GM18873 (cell line): ENCODE data around the gene MYT1.

Experiments used
- ATAC-seq: cut with Tn5 transposase; IDR thresholded peaks from one replicate; pipeline ENCODE4 v1.9.1; 2021; ENCODE audit warnings: mild to moderate bottlenecking, moderate library complexity, moderate number of reproducible peaks; ENCODE audit not compliant: unreplicated experiment, low FRiP score

Gene MYT1

DNA sequence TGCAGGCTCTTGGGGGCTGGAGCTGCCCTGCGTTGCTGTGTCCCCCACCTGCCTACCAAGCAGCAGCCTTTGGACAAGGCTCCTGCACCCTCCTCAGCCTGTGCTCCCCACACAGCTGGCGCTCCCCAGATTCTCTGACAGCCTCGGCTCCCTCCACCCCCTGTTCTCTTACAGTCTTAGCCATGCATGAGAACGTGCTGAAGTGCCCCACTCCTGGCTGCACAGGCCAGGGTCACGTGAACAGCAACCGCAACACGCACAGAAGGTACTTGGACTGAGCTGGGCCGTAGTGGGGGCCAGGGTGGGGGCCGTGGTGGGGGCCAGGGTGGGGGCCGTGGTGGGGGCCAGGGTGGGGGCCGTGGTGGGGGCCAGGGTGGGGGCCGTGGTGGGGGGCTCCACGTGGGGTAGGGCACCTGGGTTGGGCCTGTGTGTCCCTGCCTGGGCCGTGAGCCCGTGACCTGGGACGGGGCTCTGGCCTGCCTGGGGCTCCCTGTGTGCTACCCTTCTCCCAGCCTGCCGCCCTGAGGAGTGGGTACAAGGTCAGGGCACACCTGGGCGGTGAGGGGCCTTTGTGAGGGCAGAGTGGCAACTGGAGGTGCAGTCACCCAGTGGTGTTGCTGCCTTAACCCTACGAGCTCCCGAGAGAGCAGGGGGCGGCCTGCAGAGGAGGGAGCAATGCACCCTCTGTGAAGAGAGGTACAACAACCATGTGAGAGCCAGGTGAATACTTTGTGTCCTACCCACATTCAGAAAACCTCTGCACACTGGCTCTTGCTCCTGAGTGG is 47.8 kb downstream of the MYT1 start:
- ATAC-seq = no peak

DNA sequence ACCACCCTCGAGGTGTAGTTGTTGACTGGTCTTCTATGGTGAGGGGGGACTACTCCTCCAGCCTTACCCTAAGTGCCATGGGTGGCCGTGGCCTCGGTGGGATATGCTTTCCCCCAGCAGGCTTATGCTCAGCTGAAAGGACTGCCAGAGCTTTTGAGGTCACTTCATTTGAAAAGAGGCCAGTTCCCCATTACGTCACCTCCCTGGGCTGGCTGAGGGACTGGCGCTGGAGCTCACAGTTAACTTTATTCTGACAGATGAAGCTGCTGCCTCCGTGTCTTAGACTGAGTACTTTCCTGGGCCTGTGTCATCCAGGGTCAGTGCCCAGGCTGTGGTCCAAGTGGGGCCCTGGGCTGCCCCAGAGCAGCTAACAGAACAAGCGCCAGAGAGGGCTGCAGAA is 48.5 kb downstream of the MYT1 start:
- ATAC-seq = no peak

DNA sequence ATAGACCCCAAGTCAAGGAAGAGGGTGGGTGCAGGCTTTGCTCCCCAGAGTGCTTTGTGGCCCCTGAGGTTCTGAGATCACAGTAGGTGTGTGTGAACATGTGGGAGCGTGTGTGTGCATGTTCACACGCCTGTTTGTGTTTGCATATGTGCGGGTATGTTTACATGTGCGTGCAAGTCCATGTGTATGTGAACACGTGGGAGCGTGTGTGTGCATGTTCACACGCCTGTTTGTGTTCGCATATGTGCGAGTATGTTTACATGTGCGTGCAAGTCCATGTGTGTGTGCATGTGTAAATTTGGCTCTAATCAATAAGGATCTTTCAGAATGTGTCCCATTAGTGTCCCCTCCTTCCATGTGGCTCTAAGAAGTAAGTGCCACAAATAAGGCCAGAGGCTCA is 49.9 kb downstream of the MYT1 start:
- ATAC-seq = no peak

DNA sequence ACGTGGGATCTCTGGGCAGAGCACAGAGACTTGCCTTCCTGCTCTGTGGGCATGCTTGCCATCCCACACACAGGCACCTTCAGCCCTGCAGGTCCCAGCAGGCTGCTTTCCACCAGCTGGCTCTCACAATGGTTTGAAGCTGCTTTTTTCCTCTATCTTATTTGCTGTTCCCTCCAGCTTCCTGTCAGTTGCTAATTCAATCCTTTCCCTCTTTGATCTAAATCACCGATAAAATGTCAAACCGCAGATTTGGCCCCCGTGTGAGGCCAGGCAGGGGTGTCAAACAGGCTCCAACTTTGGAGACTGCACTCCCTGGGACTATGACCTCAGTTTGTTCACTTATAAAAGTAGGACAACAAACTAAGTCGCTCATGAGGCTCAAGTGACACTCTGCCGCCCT is 50.7 kb downstream of the MYT1 start:
- no peak for ATAC-seq

DNA sequence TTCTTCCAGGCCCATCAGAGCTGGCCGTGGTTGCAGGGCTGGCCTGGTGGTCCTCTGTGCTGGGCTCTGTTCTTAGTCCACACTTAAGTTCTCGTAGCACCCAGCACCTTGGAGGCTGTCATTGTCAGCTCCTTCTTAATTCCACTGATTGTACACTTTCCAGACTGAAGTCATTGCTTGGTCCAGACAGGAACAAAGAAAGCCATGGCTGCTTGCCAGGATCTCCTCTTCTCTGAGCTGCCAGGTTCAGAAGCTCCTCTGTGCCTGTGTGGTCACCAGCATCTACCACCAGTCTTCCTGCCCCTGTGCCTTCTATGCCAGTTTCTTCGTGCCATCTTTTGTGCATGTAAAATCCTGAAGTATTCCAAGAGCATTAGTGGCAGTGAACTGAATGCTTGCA is 51.8 kb downstream of the MYT1 start:
- no peak for ATAC-seq

DNA sequence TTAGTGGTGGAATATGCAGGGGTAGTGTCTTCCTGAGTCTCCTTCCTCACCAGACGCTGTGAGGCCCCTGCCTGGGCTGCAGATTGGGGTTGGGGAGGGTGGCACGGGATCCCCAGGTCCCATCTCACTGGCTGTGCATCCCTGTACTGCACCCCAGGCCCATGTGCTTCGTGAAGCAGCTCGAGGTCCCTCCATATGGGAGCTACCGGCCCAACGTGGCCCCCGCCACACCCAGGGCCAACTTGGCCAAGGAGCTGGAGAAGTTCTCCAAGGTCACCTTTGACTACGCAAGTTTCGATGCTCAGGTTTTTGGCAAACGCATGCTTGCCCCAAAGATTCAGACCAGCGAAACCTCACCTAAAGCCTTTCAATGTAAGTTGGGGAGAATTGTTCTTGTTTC is 52.7 kb downstream of the MYT1 start:
- ATAC-seq = no peak

DNA sequence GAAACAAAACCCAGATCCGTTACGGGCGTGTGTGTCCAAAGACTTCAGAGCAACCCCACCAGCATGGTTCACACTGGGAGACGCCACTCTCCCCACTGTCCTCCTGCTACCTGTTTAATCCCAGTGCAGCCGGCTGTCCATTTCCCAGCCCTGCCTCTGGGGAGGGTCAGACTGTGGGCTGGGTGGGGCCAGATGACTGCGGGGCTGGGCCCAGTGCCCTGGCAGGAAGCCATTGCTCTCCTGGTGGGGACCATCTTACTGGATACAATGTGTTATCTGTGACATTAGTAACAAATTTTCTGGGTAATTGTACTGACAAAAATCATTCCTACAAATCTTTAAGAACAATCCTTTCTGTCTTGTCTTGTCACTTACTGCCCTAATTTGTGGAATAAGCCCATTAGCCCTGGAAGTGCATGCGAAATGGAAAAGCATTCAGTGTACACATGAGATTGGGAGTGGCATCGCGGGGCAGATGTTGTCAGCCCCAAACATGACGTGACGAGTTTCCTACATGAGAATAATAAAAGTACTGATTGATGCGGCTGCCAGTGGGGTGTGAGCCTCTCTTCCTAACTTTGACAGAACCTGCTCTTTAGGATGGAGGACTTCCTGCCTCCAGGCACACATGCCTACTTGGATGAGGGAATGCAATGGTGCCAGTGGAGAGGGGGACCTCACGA is 53.4 kb downstream of the MYT1 start:
- no peak for ATAC-seq

DNA sequence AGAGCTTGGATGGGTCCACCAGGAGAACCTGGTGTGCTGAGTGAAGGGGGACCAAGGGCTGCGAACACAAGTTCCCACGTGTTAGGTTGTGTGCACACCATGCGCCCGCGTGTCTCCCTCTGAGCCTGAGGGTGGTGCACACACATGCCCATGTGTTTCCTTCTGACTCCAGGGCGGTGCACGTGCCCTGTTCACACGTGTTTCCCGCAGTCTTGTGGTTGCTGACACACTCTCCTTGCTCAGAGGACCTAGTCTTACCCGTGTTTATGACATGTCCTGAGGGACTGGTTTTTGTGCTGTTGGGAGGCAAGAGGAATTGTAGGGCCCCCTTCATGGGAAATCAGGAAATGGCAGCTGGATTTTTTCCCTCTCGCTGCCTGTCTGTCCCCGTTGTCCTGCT is 55.0 kb downstream of the MYT1 start:
- no peak for ATAC-seq

DNA sequence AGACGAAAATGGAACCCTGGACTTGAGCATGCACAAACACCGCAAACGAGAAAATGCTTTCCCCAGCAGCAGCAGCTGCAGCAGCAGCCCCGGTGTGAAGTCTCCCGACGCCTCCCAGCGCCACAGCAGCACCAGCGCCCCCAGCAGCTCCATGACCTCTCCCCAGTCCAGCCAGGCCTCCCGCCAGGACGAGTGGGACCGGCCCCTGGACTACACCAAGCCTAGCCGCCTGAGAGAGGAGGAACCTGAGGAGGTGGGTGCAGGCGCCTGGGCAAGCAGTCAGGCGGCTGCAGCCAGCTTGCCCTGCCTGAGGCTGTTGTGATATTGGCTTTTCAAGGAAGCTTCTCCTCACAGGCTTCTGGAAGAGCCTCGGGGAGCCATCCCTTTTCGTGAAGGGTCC is 55.5 kb downstream of the MYT1 start:
- no peak for ATAC-seq

DNA sequence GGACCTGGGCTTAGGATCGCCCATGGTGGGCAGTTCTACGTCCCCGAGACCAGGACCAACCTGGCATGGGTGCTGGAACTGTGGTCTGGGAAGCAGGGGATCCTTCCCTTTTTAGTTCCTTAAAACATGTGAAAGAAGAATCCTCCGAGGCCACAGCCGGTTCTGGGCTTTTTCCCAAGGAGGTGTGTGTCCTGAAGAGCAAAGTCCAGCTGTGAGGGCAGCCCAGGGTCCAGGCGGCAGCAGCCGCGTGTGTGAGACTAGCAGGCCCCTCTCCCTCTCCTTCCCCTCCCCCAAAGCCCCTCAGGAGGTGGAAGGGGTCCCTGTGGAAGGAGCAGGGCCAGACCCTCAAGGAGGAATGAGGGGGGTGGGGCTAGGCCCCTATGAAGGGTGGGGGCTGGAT is 56.2 kb downstream of the MYT1 start:
- no peak for ATAC-seq

DNA sequence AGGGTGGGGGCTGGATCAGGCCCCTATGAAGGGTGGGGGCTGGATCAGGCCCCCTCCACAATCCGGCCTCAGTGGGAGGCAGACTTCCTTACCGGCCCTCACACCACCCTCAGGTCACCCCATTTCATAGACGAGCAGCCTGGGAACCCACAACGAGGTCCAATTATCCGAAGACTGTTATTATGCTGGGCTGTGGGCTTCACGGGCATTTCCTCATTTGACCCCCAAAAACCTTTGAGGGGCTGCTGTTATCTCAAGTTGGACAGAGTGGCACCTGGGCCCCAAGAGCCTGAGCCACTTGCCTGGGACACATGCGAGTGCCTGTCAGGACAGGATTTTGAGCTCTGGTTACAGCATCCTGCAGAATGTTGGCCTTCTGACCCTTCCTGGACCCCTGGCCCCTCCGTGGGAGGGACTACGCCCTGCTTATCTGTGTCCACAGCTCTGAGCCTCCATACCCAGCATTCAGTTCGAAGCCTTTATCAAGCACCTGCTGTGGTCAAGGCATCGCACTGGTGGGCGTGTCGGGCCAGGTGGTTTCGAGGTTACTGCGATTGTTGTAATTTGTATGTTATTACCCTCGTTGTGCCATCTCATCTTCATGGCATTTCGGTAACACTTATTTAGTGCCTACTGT is 56.8 kb downstream of the MYT1 start:
- no peak for ATAC-seq

DNA sequence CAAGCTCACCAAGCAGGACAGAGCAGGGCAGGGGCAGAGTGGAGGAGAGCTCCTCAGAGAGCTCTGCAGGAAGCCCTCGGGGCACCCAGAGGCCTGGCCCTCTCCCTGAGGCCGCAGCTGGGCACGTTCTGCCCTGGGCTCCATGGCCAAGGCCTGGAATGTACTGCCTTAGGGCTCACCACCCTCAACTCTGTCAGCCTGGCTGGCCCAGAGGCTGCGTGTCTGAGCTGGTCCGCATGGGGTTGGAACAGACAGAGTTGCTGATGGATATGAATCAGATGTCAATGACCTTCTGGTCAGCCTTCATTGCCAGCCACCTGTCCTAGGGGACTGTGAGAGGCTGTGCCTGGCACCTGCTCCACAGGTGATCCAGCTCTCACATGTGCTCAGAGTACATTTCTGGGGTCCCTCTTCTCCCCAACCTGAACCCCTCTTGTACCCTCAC is 58.1 kb downstream of the MYT1 start:
- ATAC-seq = no peak

DNA sequence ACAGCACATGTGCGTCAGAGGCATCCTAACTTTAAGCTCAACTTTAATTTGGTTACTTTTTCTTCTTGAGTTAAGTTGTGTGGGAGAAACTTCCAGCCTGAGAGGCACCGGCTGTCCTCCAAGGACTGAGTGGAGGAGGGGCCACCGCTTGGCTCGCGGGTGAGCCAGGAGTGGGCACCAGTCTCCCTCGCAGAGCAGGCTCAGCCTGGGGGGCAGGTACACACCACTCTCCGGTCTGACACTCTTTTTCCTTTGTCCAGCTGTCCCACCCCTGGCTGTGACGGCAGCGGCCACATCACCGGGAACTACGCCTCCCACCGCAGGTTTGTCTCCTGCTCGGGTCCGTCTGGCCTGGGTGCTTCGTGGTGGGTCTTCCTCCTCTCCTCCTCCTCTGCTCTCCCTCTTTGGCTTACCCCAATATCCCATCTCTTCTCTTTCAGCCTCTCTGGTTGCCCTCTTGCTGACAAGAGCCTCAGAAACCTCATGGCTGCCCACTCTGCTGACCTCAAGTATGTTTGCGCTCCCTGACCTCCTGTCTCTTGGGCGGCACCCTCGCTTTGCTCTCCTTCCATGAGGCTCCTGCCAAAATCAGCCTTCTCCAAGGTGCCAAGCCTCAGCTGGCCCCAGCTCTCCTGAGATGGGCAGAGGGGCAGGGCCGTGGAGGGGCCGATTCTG is 58.7 kb downstream of the MYT1 start:
- ATAC-seq = no peak

DNA sequence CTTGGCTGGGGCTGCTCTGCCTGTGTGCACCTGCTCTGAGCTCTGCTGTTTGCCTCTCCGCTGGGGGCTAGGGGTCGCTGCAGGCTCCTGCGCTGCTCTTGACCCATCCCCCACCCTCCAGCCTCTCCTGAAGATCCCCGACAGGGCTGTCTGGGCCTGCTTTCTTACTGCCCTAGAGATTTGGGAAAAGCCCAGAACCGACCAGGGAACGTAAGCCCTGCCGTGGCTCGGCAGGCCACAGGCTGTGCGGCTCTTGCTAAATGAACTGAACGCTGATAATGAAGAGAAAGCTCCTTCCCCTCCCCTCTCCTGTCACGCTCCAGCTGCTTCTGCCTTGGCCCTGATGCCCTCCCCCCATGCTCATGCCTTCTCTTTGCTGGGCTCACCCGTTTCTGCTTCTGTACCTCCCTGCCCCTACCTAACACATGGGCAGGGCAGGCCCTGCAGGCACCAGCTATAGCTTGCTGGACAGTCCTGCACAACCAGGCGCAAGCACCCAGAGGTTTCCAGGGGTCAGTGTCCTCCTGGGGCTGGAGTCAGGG is 59.3 kb downstream of the MYT1 start:
- ATAC-seq = no peak

DNA sequence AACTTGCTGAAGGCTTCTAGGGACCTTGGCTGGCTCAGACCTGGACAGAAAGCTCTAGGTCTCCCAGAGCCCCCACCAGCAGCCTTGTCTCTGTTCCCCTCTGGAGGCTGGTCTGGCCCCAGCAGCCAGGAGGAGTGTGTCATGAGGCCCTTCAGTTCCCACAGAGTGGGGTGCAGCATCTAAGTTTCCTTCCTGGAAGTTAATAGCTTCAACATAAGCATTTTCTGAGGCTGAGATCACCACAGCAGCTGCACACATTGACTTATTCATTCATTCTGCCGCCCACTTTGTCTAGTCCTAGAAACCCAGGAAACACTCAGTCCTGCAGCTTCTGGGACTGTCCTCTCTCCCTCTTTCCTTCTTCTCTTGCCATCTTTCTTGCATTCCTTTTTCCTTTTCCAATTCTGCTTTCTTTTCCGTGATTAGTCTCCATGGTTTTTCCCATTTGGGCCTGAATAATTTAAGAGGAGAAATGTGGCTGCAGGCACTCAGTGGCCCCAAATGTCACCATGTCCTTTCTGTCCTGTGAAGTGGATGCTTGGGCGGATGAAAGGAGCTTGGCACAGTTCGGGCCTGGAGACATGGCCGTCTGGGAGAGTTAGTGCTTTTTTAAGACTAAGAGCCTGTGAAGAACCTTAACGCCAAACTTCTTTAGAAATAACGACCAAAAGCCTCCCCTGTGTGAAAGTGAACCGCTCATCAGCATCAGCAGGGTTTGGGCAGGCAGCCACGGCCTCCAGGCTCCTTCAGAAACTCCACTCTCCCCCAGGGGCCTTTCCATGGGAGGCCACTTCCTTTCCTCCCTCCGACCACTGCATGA is 60.3 kb downstream of the MYT1 start:
- no peak for ATAC-seq

DNA sequence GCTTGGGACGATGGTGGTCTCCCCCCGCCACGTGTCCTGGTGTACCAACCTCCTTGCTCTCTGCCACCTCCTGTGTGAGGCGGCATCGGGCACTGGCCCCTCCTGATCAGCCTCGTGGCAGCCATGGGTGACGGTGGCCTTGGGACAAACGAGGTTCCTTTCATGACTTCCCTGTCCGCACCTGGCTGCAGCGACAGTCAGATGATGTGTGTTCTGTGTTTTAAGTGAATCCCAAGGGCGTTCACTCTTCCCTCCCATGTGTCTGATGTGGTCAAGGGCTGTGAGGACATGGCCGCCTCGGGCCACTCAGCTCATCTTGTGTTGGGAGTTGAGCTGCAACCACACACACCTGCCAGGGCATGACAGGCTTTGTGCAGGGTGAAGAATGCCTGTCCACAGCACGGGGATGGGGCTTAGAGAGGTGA is 60.9 kb downstream of the MYT1 start:
- no peak for ATAC-seq

DNA sequence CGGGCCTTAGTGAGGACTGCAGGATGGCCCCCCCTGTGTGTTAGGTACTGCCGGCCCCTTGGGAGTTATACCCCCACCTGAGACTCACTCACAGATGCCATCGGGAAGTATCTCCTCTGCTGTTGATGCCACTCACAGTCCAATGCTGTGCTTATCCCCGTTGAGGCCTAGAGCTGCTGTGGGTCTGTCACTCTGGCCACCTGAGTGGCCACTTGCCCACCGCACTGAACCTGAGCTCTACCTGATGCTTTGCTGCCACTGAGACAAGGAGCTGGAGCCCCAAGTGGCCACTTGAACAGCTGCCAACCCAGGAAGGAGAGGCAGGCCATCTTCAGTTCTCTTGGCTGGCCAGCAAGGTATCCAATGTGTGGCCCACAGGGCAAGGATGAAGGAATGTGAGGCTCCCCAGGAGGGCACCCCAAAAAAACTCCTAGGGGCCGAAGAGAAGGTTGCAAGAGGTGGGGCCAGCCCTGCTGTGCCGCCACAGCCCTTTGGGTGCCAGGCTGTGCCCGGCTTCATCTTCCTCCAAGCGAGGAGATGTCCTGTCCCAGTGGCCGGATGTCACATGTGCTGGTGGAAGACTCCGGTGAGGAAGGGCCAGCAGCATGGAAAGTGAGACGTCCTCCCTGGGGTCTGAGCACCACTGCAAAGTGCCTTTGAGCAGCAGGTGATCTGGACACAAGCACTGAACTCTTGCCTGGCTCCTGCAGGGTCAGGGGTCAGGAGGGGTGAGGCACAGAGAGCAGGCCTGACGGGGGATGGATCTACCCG is 61.8 kb downstream of the MYT1 start:
- no peak for ATAC-seq

DNA sequence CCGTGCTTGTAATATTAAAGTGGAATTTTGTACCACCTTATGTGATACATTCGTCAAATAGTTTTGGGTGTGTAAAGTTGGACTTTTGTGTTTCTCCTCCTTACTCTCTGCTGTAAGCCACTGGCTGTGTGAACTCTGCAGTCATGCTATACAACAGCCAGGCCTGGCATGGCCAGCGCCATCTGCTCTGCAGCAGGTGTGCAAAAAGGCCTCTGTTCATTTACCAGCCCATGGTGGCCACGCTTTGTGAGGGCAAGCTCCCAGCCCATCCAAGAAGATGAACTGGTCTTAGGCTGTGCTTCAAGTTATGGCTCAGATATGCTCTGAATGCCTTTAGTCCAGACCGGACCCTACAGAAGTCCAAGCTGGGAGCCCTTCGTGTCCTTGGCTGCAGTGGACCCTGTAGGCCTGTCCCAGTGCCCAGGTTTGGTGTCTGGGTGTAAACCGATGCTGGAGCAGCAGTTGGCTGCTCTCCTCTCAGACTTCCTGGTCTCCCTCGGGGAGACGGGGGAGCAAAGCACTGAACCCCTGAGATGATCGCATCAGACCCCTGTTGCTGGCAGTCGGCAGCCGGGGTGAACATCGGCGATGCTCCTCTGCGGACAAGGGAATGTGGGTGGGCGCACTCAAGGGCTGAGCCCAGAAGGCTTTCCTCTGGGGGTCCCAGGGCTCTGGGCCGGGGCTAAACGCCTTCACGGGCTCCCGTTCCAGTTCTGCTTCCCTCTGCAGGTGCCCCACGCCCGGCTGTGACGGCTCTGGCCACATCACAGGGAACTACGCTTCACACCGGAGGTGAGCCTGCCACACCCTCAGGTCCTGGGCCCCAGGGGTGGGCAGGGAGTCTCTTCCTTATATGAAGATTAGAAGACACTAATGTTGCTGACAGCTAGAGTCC is 62.7 kb downstream of the MYT1 start:
- ATAC-seq = no peak
